ENCODE results near the gene MARVELD3. TPM values are rescaled to one million over a fixed set of nuclear protein-coding genes. Genes with fewer than 3 reads are reported as not detected.
"Not testable (repeated sequence)": the region's sequence is repeated elsewhere in the genome, so short reads cannot be mapped to it uniquely, and the experiment has no call there.

MARVELD3 gene
- total RNA-seq, 4 donors from 2014 or later, result 0.32 TPM; not detected in 3

DNA sequence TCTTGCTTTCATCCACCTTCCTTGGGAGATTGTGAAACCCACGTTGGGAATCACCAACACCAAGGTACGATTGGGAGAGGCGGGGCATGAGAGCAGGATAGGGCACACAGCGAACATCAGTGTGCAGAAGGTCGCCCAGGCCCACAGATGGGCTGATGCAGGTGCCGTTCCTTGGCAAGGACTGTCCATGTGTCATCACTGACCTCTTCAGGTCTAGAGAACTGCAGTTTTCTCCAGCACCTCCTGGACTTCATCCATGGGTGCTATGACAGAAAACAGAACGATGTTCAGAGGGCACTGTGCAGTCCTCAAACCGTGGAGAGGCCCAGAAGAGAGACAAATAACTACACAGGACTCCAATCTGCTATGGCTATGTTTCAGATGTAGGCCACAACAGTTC is 25.2 kb upstream of the MARVELD3 start:
- no peak for ATAC-seq
- intact Hi-C loops (cut with DNase I; ENCODE audit: low total_unique reads), result no loop called here
- Histone ChIP-seq H3K4me1 (no peaks in the 10 kb centered on the region), H3K4me3 (no peak overlapping the region), H3K9me3 (no peaks in the 10 kb centered on the region), H3K36me3 (no peaks in the 10 kb centered on the region), H3K27me3 (no peaks in the 10 kb centered on the region), H3K27ac (no peak overlapping the region)
- DNase-seq, result no peak
- TF ChIP-seq POLR2A (IDR thresholded peaks at IDR 0.05), result no peak
- TF ChIP-seq CTCF (IDR thresholded peaks at IDR 0.05 in 4 of 5, conservative IDR thresholded peaks at IDR 0.05 in 1 of 5), result no peak
- in situ Hi-C loops (cut with MboI; ENCODE audit: low sequenced_read_pairs in 4 of 4), result loop anchor here in 3 of 4 donors (25.0 kb wide), 2 partner anchors 89 to 189 kb away; no protein-coding TSS in a partner anchor

- Histone ChIP-seq H3K36me3 (no peaks in the 10 kb centered on the region), H3K4me3 (no peak overlapping the region), H3K27me3 (peaks cover 0 to 8% (median 3%) of the 10 kb centered on the region in 3 donors), H3K9me3 (no peaks in the 10 kb centered on the region), H3K4me1 (no peaks in the 10 kb centered on the region), H3K27ac (no peak overlapping the region)
- DNase-seq, result no peak
- no peak for ATAC-seq
- in situ Hi-C loops (cut with MboI; ENCODE audit: low sequenced_read_pairs in 4 of 4) (loop anchor here in 3 of 4 donors (25.0 kb wide), 2 partner anchors 97 to 197 kb away; no protein-coding TSS in a partner anchor), intact Hi-C loops (cut with DNase I; ENCODE audit: low total_unique reads) (no loop called here)
- no peak for TF ChIP-seq CTCF (IDR thresholded peaks at IDR 0.05 in 4 of 5, conservative IDR thresholded peaks at IDR 0.05 in 1 of 5)
- TF ChIP-seq POLR2A (IDR thresholded peaks at IDR 0.05), result no peak
These were observed 16.9 kb upstream of the MARVELD3 start for GRCh38 chr16:71609066-71609465.

GRCh38 chr16:71610447-71610846 is 15.5 kb upstream of the MARVELD3 start:
- intact Hi-C loops (cut with DNase I; ENCODE audit: low total_unique reads), result no loop called here
- peaks cover 0 to 8% (median 3%) of the 10 kb centered on the region in 3 donors for H3K27me3 ChIP-seq

DNA sequence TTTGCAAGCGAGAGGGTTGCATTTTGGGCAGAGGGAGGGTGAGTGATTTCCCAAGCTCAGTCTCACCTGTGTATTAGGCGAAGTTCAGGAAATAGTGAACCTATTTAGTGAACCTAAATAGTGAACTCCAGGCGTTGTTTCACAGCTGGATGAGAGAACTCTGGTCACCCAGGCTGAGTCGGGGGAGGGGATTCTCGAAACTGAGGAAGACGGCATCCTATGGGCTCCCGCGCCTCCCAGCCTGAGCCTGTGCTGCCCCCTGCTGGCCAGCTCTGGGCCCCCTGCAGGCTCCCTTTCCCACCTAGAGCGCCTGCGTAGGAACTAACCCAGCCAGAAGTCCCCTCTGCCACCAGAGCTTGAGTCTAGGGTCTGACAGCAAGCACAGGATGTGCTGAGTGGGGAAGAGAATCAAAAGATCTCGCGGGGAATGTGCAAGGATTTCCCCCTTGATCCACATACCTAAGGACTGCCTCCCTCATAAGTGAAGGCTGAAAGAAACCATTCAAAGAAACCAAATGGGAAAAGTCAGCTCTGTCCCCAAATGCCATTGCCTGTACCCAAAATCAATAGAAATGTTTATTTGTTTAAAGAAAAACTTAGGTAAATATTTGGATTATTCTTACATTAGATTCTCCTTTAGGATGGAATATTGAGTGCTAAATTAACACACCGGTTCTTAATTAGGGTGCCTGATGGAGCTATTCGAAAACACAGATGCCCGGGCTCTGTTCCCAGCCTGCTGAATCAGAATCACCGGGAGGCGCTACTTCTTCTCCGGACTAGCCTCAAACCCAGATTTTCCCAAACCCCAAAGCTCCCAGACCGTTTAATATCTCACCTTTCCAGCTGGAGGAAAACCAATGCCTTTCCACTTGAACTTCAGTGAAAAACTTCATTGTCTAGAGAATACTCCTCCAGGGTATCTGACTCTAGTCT is 14.8 kb upstream of the MARVELD3 start:
- H3K4me1 ChIP-seq, result no peaks in the 10 kb centered on the region
- no peak overlapping the region for H3K4me3 ChIP-seq
- ATAC-seq, result no peak
- no peaks in the 10 kb centered on the region for H3K36me3 ChIP-seq
- intact Hi-C loops (cut with DNase I; ENCODE audit: low total_unique reads) (no loop called here), in situ Hi-C loops (cut with MboI; ENCODE audit: low sequenced_read_pairs in 4 of 4) (loop anchor here in 3 of 4 donors (25.0 kb wide), 2 partner anchors 99 to 199 kb away; no protein-coding TSS in a partner anchor)
- H3K27ac ChIP-seq, result no peak overlapping the region
- DNase-seq, result no peak
- TF ChIP-seq CTCF (IDR thresholded peaks at IDR 0.05 in 4 of 5, conservative IDR thresholded peaks at IDR 0.05 in 1 of 5) (peak; percentile 22 to 63 (median 47)), POLR2A (IDR thresholded peaks at IDR 0.05) (no peak)
- H3K27me3 ChIP-seq, result peaks cover 0 to 10% (median 3%) of the 10 kb centered on the region in 3 donors
- H3K9me3 ChIP-seq, result no peaks in the 10 kb centered on the region

More at GRCh38 chr16:71610447-71610846, 15.5 kb upstream of the MARVELD3 start:
- Histone ChIP-seq H3K9me3 (no peaks in the 10 kb centered on the region), H3K4me3 (no peak overlapping the region), H3K27ac (no peak overlapping the region), H3K36me3 (no peaks in the 10 kb centered on the region), H3K4me1 (no peaks in the 10 kb centered on the region)
- no peak for DNase-seq
- no peak for TF ChIP-seq CTCF (IDR thresholded peaks at IDR 0.05 in 4 of 5, conservative IDR thresholded peaks at IDR 0.05 in 1 of 5)
- no peak for TF ChIP-seq POLR2A (IDR thresholded peaks at IDR 0.05)
- in situ Hi-C loops (cut with MboI; ENCODE audit: low sequenced_read_pairs in 4 of 4), result loop anchor here in 3 of 4 donors (25.0 kb wide), 2 partner anchors 98 to 198 kb away; no protein-coding TSS in a partner anchor
- no peak for ATAC-seq

- intact Hi-C loops (cut with DNase I; ENCODE audit: low total_unique reads); H3K4me3 ChIP-seq; ATAC-seq; H3K27ac ChIP-seq; DNase-seq; H3K4me1 ChIP-seq; H3K36me3 ChIP-seq; H3K9me3 ChIP-seq: not testable (repeated sequence)
- in situ Hi-C loops (cut with MboI; ENCODE audit: low sequenced_read_pairs in 4 of 4), result loop anchor here in 3 of 4 donors (25.0 kb wide), 2 partner anchors 103 to 203 kb away; no protein-coding TSS in a partner anchor
- peaks cover 0 to 10% (median 3%) of the 10 kb centered on the region in 3 donors for H3K27me3 ChIP-seq
These were observed 11.0 kb upstream of the MARVELD3 start for GRCh38 chr16:71614956-71615355.

Data from gastrocnemius medialis (tissue), 4 donors.